ENCODE results near the gene B3GAT1. TPM values are rescaled to one million over a fixed set of nuclear protein-coding genes. Genes with fewer than 3 reads are reported as not detected.

The B3GAT1 gene
- total RNA-seq, 4 donors from 2014 or later, result 0.22 to 0.33 TPM; not detected in 2

DNA sequence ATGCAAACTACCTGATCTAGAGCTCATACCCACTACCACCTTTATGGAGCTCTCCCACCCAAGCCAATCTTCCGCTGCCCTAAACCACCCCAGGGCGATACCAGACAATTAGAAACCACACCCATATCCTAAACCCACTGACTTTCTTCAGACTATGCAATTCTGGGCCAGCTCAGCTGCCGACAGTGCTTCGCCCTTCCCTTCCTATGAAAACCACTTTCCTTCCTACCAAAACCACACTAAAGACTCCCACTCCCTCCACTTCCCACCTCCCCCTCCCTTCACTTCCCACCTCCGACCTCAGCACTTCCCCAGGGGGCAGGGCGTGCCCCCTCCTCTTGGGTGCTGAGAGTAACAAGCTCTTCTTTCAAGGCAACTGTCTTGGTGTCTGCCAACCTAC lies 25.1 kb downstream of the B3GAT1 start:
- TF ChIP-seq, protein P1, sequence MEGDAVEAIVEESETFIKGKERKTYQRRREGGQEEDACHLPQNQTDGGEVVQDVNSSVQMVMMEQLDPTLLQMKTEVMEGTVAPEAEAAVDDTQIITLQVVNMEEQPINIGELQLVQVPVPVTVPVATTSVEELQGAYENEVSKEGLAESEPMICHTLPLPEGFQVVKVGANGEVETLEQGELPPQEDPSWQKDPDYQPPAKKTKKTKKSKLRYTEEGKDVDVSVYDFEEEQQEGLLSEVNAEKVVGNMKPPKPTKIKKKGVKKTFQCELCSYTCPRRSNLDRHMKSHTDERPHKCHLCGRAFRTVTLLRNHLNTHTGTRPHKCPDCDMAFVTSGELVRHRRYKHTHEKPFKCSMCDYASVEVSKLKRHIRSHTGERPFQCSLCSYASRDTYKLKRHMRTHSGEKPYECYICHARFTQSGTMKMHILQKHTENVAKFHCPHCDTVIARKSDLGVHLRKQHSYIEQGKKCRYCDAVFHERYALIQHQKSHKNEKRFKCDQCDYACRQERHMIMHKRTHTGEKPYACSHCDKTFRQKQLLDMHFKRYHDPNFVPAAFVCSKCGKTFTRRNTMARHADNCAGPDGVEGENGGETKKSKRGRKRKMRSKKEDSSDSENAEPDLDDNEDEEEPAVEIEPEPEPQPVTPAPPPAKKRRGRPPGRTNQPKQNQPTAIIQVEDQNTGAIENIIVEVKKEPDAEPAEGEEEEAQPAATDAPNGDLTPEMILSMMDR (IDR thresholded peaks at IDR 0.05; ENCODE audit: low read depth), result no peak

DNA sequence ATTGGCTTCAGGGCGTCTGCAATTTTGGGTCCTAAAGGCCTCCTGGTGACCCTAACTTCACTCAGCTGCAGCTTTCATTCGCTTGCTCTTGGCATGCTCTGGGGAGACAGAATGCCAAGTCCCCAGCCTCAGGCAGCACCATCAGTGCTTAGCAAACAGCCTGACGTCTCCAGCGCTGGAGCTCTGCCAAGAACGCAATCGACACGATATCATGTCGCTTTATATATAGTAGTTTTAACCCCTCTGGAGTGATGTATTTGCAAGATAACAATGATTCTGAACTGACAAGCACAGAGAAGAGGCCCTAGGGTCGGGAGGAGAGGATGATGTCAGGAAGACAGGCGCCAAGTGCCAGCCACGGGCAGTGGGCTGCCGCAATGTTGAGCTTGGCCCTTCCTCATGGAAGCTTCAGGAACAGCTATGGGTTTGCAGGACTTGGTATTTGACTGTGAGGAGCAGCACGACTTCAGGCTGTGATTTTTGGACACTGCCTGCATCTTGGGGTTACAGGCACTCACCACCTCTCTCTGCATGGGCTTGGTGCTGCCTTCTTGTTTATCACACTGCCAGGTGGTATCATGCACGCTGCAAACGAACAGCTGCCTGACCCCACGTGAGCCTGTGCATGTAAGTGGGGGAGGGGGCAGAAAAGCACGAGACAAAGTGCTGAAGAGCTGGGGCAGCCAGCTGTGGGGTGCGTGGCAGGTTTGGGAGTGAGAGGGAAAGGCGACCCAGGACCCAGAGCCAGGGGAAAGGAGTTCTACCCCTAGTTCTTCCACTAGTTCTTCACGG lies 26.1 kb downstream of the B3GAT1 start:
- TF ChIP-seq, protein P1 (IDR thresholded peaks at IDR 0.05; ENCODE audit: low read depth), result no peak

DNA sequence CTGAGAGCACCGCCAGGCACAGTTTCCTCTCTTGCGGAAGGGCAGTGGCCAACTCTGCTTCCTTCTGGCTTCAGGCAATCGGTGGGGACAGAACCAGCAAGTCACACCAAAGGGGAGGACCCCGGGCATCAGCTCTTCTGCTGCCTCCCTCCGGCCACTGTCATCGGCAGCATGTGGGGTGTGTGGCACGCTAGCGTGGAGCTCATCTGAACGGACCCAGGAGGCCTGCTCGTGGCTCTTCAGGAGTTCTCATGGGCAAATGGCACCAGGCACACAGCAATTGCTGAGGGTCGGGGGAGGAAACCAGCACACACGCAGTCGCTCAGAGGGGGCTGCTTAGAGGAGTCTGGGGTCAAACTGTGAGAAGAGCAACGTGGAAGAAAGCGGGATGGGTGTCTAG lies 26.9 kb downstream of the B3GAT1 start:
- TF ChIP-seq, protein P1 (IDR thresholded peaks at IDR 0.05; ENCODE audit: low read depth), result no peak

DNA sequence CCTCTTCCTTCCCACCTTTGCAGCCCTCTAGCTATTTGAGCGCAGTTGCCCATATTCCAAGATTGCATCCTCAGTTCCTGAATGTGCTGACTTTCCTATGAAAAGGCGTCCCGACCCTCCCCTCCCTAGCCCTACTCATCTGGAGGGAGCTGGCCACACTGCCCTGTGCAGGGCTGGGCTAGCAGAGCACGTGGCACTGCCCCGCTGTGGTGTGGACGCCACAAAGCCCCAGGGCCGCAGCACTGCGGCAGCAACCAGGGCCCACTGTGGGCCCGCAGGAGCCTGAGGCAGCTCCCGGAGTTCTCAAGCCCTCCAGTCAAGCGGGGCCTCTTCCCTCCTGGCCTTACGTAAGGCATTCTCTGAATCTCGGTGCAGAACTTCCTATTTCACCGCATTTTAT lies 27.6 kb downstream of the B3GAT1 start:
- TF ChIP-seq, protein P1 (IDR thresholded peaks at IDR 0.05; ENCODE audit: low read depth), result no peak

DNA sequence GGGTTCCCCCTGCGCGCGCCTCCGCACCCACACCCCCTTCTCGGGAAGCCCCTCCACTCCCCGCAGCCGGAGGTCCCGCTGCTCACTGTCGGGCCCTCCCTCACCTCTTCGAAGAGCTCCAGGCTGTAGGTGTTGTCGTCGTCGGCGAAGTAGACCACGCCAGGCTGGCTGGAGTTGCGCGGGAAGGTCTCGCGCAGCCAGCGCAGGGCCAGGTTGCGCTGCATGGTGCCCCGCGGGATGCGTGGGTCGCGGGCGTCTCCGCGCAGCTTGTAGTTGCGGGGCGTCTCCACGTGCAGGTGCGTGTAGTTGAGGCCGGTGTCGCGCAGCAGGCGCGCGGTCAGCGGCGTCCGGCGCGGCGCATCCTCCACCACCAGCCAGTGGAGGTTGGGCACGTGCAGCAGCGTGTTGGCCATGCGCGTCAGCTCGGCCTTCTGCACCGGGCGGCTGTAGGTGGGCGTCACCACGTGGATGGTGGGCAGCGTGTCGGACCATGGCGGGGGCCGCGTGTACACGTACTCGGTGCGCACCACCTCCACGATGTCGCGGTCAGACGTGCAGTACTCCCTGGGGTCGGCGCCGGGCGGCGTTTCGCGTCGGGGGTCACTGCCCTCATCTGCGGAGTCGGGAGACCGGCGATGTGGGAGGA lies 28.3 kb downstream of the B3GAT1 start:
- TF ChIP-seq, protein P1 (IDR thresholded peaks at IDR 0.05; ENCODE audit: low read depth), result no peak

DNA sequence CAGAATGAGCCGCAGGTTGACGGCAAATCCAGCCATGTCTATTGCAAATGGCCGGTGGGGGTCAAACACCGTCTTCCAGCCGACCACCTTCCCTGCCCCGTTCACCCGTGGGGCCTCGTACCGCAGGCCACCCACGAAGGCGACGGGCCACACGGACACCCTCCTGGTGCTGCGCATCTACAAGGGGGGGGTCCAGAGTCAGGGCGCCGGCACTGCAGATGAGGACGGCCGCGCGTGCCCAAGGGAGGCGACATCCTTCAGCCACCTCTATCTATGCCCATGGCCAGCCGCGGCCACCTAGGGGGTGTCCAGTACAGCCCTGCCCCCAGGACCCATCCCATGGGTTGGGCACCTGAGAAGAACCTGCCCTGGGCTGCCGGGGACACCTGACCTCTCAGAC lies 29.2 kb downstream of the B3GAT1 start:
- TF ChIP-seq, protein P1 (IDR thresholded peaks at IDR 0.05; ENCODE audit: low read depth), result no peak

DNA sequence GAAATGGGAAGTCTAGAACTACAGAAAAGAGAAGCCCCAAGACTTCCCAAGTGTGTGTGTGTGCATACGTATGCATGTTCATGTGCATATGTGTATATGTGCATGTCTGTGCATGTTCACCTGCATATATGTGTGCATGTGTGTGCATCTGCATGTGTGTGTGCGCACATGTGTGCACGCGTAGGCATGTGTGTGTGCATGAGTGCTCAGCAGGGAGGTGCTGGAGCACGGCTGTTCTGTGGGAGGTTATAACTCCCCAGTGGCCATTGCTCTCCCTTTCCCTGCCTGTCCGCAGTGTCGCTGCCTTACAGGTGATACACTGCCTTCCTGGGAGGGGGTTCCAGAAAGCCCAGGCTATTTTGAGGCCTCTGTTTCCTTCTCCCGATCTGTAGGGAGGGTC lies 29.8 kb downstream of the B3GAT1 start:
- TF ChIP-seq, protein P1 (IDR thresholded peaks at IDR 0.05; ENCODE audit: low read depth), result no peak
